ENCODE results near the gene MARCHF11.

The MARCHF11 gene

DNA sequence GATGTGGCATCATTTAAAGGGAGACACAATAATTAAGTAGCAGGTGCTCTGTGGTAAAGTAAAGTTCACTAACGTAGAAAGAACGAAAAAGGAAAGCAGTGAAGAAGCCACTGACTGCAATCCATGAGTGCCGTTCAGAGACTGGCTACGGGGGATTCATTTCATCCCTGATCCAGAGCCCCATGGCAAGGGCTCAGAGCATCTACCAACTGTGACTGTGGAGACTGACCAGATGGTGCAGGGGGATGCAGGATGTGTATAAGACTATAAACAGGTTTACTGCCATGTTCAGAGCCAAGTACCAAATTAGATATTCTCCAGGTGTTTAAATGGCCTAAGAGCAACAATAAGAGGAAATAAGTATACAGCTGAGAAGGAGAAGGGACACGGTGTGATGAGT lies 47.7 kb downstream of the MARCHF11 start:
- no peak for DNase-seq

DNA sequence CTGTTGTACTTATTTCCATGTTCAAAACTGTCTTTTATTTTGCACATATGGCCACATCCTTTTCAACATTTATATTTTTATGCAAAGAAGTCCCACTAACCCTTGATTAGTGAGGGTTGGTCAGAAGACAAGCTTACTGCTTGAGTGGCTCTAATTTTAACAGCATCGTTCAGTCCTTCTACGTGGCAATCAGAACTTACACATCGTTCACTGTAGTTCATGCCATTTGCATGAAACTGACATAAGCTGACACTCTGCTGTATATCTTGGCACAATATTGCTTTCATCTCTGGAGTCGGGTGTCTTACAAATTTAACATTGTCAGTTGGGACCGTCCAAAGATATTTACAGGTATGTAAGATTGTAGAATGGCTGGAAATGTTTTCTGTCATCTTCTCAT lies 50.6 kb downstream of the MARCHF11 start:
- DNase-seq: no peak

DNA sequence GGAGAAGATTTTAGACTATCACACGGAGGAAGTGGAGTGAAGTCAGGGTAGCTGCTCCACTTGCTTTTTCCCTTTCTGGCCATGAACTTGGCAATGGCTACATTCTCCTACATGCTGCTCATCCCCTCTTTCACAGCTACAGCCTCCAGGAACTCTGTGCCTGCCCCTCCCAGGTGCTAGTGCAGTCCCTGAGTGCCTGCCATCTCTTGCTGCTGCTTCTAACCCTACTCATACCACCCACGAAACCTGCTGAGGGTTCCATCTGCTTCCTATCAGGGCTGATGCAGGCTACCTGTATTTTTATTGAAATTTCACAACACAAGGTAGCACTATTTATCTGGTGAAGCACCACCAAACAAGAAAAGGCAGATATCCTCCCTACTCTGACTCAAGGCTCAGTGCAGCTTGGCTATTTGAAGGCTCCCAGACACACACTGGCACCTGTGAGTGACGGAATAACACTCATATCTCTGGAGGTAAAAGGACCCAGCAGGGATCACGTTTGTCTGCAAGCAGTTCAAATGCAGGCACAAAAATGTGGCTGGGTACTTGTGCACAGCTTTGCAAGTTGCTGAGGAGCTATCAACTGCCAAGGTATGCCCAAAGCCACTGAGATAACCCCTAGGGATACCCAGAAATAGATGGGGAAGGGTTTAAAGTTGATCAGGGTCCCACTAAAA lies 51.6 kb downstream of the MARCHF11 start:
- DNase-seq: no peak

DNA sequence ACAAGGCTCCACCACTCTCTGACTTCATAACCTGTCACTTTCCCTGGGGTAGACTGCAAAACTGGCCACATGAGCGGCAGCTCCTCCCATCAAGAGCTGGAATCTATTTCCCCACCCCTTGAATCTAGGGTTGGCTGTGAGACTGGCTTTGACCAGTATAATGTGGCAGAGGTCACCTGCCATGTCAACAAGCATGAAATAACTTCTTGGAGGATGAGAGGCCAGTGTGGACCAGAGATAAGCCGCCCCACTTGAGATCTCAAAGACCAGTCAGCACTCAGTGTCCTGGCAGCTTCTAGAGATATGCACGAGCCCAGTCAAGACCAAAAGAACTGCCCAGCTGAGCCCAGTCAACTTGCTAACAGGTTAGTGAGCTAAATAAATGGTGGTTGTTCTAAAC lies 59.0 kb downstream of the MARCHF11 start:
- no peak for DNase-seq

DNA sequence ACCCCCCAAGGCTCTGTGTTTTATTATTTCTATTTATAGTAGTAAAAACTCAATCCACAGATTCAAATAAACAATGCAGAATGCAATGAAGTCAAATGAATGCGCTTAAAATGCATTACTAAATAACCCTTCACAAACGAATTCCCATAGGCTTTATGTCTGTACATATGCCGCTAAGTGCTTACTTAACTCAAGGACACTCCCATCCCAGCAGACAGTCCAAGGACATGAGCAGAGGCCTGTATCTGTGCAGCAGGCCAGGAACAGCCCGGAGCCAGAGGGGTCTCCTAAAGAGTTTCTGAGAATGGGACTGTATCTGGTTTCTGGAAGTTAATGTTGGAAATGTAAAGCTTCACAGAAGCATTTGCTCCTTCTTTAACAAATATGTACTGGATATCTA lies 59.8 kb downstream of the MARCHF11 start:
- DNase-seq: no peak

DNA sequence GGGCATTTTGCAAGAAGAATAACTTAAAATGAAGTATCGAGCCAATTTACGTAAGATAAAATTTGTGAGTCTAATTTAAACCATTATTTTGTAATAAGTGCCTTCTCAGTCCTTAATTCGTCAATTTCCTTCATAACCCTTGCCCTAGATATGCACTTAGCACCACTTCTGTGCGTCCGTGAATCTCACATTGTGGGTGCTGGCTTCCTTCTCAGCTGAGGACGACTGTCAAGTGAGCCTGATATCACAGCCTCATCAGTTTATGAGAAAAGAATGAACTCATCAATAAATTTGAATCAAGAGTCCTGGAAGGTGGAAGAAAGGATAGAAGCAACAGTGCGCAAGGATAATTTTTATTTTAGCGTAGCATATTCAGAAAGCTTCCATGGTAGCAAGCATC lies 64.5 kb downstream of the MARCHF11 start:
- no peak for DNase-seq

DNA sequence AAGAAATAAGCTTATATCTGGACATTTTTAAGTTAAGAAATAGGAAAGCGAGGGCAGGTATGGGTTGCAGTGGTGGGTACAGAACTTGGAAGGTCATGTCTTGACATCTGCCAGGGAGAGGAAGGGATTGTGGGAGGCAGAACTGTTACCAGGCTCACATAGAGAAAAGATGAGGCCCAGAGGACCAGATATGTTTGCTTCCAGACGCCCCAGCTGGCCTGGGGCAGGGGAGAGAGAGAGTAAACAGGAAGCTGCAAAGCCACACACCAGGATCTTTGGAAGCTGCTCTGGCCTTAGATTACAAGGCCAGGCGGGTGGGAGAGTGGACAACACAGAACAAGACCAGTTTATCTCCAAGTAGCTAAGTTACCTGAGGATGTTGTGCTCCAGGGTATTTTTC lies 71.2 kb downstream of the MARCHF11 start:
- DNase-seq: no peak

DNA sequence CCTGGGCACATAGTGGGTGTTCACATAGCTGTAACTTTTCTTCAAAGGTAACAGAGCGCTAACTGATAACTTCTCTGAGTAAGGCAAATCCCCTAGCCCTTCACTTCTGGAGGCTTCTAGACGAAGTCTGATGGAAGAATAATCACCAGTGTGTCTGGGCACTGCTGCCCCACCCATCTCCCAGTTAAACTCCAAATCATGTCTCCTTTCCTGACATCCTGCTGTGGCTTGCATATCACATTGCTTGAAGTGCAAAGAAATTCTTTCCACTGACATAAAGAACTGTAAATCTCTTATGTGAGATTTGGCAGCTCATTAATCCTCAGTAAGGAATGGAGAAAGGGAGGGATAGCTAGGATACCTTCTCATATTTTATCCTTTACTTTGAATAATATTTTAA lies 74.6 kb downstream of the MARCHF11 start:
- DNase-seq: no peak

DNA sequence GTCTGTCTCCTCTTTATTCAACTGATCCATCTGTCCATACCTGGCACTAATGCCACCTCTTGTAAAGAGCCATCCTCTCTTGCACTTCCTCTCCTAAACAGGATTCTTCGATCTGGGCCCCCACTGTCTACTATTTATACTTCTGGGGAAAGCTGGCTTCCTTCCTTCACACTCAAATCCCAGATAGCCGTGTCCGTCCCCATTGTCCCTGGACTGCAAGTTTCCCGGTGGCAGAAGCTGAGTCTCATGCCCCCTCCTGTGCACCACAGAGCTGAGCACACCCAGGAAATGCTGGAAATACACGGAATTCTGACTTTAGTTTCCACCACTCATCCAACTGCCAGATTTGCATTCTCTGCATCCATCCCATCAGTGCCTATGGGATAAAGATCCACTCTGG lies 84.0 kb downstream of the MARCHF11 start:
- DNase-seq: no peak

DNA sequence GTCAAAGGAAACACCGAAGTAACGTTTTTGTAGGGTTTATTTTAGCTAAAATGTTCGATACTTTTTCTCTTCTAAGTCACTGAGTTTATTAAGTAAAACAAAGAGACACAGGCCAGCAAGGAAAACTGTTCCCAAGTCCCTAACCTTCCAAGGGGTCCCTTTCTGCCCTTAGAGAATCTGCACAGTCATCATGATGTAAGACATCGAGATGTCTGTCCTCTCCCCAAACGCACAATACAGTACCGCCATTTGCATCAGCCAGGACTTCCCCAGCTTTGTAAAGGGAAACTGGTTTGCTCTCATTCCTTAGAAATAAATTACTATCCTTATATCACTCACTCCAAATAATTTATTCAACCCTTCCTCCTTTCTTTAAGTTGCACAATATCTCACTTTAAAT lies 89.3 kb downstream of the MARCHF11 start:
- DNase-seq: no peak

DNA sequence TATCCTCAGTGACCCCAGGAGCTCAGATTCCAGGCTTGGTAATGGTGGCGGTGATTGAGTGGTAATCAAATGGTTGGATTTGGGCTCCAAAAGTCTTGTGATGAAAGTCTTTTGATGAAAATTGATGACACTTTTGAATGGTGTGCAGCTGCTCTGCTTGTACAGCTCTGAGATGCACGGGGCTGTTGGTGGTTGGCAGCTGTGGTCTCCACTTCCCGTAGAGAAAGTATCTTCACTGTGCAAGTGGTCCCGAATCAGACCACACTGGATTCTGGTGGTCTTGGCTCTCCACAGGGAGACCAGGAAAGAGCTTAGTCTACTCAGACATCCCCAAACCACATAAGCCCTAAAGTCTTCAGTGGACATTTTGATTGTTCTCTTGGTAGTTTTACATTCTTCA lies 96.6 kb downstream of the MARCHF11 start:
- no peak for DNase-seq

DNA sequence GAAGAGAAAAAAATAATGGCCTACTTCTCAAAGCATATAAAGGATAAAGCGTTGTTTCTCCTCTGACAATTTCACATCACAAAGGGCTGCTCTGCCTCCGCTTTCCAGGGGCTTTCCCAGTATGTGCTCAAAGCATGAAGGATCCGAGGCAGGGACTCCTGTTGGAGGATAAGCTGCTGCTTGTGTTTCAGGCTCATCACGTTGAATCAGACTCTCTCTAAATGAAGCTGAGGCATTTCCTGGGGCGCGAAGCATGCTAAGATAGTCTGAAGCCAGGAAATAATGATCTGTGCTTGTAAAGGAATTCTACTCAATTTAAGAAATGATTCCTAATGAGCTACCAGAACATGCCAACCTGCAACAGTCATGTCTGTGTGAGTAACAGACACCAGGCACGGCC lies 97.5 kb downstream of the MARCHF11 start:
- no peak for DNase-seq

DNA sequence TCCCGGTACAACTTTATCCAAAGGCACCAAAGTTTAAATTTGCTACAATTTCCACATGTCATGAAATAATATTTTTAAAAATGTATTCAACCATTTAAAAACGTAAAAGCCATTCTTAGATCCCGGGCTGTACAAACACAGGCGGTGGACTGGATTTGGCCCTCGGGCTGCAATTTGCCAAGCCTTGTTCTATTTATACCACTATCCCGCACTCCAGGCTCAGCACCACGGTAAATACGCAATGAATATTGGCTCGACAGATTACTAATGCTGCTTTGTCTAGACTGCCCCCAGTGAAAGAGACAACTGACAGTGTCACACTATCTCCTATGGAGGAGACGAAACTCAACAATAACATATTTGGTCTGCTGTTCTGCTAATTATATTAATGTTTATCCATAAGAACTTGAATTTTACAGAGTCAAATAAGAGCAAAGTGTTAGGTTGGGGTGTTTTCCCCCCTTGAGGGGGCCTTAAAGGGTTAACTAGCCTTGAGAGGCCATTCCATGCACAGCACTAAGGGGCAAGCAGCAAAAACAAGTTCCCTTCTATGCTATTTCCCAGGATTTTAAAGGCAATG lies 98.1 kb downstream of the MARCHF11 start:
- no peak for DNase-seq

DNA sequence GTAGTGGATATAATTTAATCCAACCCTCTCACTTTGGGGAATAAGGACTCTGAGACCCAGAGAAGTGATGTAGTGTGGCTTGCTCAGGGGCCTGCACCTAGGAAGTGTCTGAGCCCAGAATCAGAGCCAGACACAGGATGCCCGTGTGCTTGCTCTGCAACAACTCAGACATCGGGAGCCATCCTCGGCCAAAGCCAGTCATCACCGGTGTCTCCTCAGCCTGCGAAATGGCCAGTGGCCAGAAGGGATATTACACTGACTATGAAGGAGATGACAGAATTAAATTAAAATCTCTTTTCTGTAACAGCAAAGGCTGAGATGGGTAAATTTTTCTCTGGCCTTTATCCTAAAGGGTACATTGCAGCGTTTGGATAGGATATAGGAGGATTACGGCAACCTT lies 102.9 kb downstream of the MARCHF11 start:
- no peak for DNase-seq

DNA sequence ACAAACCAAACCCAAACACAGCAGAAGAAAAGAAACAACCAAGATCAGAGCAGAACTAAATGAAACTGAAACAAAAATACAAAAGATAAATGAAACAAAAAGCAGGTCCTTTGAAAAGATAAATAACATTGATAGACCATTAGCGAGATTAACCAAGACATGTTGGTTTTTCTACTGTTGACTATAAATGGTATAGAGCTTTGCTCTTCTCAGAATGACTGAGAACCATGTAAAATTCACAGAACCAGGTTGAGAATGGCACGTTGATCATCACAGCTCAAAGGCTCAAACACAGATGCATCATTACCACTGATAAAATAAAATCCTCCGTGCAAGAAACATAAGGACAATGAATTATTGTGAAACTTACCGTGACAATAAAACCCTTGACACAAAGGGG lies 105.2 kb downstream of the MARCHF11 start:
- no peak for DNase-seq

DNA sequence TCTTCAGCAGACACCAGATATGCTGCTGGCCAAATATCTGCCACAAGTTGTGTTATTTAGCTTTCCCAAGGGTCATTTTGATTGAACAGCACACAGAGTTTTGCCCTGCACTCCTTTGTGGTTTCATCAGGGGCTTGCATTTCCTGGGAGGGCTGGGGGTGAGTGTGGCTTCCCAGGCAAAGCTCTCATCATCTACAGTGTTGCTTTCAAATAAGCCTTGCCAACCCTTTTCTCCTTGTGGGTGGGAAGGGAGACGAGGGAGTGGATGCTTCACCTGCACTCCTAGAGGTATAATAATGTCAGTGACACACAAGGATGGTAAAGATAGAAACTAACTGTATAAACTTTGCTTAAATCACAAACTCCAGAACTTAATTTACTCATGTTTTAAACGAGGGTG lies 107.0 kb downstream of the MARCHF11 start:
- DNase-seq: no peak

DNA sequence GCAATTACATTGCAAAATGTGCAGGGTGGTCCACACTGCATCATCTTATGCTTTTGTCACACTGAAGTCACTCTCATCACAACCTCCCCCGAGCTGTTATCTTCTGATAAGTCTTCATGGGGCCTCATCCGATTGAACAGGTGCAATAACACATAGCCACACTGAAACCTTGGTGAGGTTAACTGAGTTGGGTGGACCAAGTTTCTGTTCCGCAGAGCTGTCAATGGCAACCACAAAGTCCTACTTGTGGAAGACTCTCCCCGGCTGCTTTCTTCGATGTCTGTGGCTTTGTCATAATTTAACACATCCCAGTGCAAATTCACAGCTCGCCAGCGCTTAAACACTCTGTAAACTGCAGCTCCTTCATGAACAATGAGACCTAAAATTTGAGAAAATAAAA lies 112.2 kb downstream of the MARCHF11 start:
- no peak for DNase-seq

DNA sequence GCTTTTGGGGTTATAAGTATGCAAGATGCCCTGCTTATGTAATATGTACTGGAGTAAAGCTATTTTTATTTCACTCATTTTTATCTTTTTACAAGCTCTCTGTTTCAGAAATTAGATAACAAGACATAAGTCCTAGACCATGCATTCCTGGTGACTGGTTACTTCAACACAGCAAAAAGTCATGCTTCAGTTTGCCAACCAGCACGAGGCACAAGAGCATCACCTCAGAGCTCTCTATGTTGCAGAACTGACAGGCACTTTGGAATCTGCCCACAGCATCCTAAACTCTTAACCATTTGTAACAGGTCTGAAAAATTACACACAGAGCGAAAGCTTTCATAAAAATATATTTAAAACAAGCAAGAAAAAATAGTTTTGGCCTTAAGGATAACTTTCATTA lies 112.8 kb downstream of the MARCHF11 start:
- DNase-seq: no peak

DNA sequence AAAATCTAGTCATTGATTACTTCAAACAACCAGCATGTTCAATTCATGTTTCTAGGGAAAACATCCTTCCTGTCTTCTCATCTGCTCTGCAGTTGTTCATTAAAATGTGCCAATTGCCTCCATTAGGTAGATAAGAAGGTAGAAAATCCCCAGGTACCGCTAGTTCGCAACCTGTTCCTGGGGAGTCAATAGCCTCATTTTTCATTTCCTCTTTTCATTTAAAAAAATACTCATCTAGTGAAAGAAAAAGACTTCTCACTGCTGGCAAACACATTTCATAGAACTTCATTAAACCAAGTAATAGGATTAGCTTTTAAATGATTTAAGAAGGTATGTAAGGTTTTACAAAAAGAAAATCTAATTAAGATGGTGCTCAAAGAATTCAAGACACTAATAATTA lies 113.3 kb downstream of the MARCHF11 start:
- no peak for DNase-seq

DNA sequence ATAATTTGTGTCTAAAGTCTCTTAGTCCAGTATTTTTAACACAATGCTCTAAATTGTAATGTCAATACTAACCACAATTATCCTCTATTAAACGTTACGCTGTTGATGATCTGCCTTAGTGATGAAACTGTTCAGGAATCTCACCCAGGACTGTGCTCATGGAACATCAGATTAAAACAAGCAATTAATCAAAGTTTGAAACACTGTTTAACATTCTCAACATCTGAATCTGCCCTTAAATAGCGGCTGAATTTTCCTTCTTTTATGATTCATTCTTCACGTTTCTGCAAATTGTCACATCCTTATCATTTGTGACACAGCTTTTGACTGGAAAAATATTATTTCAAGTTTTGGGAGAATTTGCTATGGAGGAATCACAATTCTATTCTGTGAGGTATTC lies 113.8 kb downstream of the MARCHF11 start:
- no peak for DNase-seq

DNA sequence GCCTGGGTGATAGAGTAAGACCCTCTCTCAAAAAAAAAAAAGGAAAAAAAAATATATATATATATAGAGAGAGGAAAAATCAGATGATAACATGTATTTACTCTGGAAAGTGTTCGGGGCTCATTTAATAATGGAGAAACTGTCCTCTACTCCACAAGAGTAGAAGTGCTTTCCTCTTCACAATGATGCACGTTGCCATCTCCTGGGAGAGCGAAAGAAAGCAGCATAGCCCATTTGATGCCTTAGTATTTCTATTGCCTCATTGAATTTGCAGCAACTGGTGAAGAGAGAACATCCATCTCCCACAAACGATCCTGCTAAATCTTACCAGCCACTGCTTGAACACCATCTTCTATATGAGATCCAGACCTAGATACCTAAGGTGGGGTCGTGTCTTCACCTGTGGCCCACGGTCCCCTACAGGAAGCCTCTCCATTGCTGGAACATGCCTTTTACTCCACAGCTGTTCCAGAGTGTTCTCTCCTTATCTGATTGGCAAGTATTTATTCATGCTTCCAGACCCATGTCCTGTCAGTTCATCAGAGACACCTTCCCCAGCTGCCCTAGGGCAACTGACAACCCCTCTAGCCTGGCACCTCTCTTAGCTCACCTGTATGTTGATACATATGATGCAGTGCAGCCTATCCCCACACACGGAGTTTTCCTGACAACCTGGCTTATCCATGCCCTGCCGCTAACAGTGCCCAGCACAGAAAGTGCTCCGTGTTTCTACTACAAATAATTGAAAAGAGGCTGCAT lies 115.3 kb downstream of the MARCHF11 start:
- DNase-seq: no peak

DNA sequence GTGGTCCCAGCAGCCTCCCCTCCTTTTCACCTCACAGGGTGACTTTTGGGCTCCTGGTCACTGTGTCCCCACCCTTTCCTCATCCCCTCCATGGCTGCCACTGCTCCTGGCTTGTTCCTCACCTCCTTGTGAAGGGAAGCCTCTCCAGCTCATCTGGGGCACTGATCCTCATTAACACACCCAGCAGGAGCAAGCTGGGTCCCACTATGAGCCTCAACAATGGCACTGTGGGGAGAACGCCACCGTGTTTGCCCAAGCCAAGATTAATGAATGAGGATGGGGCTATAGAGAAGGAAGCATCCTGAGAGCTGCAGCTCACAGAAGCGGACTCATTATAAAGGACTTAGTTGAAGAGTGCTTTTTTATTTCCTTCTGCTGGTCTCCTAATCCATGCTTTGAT lies 118.4 kb downstream of the MARCHF11 start:
- DNase-seq: no peak

DNA sequence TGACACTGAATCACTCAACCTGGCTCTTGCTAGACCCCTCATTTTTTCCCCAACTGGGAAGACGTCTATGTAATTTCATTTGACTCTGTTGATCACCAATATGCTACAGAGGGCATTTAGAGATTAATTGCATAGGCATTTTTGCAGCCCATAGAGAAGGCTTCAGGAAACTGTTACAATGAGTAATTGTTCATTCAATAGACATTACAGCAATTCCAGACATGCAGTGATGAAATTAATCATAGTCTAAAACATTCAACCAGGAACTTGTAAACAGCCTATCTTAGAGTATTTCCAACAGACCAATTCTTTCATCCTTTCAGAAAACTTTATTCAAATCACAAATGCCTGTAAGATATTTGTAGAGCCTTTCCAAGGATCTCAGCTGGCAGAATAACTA lies 122.3 kb downstream of the MARCHF11 start:
- DNase-seq: no peak

DNA sequence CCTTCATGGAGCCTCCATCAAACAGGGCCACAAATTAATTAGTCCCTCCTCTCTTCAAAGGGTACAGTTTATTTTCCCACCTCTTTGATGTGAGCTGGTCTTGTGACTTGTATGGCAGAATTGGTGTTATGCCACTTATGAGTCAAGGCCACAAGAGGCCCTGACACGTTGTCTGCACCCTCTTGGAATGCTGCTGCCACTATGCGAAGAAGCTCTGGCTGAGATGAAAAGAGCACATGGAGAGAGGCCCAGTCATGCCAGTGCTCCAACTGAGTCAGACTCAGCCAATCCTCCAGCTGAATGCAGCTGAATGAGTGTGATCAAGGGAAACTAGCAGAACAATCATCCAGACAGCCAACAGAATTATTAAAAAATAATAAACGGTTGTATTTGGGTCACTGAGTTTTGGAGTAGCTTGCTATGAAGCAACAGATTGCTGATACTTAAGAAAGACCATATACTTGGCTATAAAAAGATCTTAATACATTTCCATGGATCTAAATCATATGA lies 128.3 kb downstream of the MARCHF11 start:
- DNase-seq: no peak

Measured in bone marrow (tissue), 2 donors.